ENCODE results near the gene TRPV2.

TRPV2 gene

GRCh38 chr17:16425202-16425601 is 9.8 kb downstream of the TRPV2 start:
- Mint-ChIP-seq H3K4me1 (ENCODE audit: low read depth) (peaks cover 9% of the 10 kb centered on the region), H3K4me3 (no peak overlapping the region), H3K36me3 (peaks cover 2% of the 10 kb centered on the region), H3K9me3 (ENCODE audit: low read depth) (no peaks in the 10 kb centered on the region), H3K27ac (no peak overlapping the region), H3K27me3 (no peaks in the 10 kb centered on the region)

- Mint-ChIP-seq H3K27ac (no peak overlapping the region), H3K36me3 (peaks cover under 1% of the 10 kb centered on the region), H3K9me3 (ENCODE audit: low read depth) (no peaks in the 10 kb centered on the region), H3K27me3 (no peaks in the 10 kb centered on the region), H3K4me3 (no peak overlapping the region), H3K4me1 (ENCODE audit: low read depth) (peaks cover under 1% of the 10 kb centered on the region)
These were observed 10.6 kb downstream of the TRPV2 start for GRCh38 chr17:16425698-16426659.

- Mint-ChIP-seq H3K27ac (no peak overlapping the region), H3K36me3 (no peaks in the 10 kb centered on the region), H3K4me3 (no peak overlapping the region), H3K4me1 (ENCODE audit: low read depth) (no peaks in the 10 kb centered on the region), H3K9me3 (ENCODE audit: low read depth) (no peaks in the 10 kb centered on the region), H3K27me3 (no peaks in the 10 kb centered on the region)
These were observed 11.6 kb downstream of the TRPV2 start for GRCh38 chr17:16427020-16427419.

GRCh38 chr17:16428098-16428882 is 12.9 kb downstream of the TRPV2 start:
- peak overlapping the region; percentile 61 for H3K27ac Mint-ChIP-seq
- H3K4me3 Mint-ChIP-seq: no peak overlapping the region
- no peaks in the 10 kb centered on the region for H3K36me3 Mint-ChIP-seq
- H3K27me3 Mint-ChIP-seq: no peaks in the 10 kb centered on the region
- no peaks in the 10 kb centered on the region for H3K9me3 Mint-ChIP-seq (ENCODE audit: low read depth)
- H3K4me1 Mint-ChIP-seq (ENCODE audit: low read depth): no peaks in the 10 kb centered on the region

DNA sequence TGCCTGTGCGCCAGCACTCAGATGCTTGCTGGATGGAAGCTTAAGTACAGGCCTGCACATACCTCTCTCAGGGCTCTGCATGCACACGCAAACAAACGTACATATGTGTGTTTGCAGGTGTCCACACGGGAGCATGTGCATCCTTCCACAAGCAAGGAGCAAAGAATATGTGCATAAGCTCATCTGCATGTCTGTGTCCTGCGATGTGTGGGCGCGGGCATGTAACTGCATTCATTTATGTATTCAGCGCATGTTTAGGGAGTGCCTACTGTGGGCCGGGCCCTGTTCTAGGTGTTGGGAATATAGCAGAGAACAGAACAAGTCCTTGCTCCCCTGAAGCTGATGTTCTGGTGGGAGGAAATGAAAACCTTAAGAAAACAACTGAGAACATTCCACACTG is 13.7 kb downstream of the TRPV2 start:
- Mint-ChIP-seq H3K27me3 (no peaks in the 10 kb centered on the region), H3K27ac (peak overlapping the region; percentile 61), H3K36me3 (no peaks in the 10 kb centered on the region), H3K9me3 (ENCODE audit: low read depth) (no peaks in the 10 kb centered on the region), H3K4me3 (no peak overlapping the region), H3K4me1 (ENCODE audit: low read depth) (no peaks in the 10 kb centered on the region)

- no peaks in the 10 kb centered on the region for H3K36me3 Mint-ChIP-seq
- no peaks in the 10 kb centered on the region for H3K27me3 Mint-ChIP-seq
- H3K4me3 Mint-ChIP-seq: no peak overlapping the region
- no peaks in the 10 kb centered on the region for H3K9me3 Mint-ChIP-seq (ENCODE audit: low read depth)
- peak overlapping the region; percentile 1 for H3K27ac Mint-ChIP-seq
- H3K4me1 Mint-ChIP-seq (ENCODE audit: low read depth): peaks cover under 1% of the 10 kb centered on the region
These were observed 15.3 kb downstream of the TRPV2 start for GRCh38 chr17:16430650-16431049.

DNA sequence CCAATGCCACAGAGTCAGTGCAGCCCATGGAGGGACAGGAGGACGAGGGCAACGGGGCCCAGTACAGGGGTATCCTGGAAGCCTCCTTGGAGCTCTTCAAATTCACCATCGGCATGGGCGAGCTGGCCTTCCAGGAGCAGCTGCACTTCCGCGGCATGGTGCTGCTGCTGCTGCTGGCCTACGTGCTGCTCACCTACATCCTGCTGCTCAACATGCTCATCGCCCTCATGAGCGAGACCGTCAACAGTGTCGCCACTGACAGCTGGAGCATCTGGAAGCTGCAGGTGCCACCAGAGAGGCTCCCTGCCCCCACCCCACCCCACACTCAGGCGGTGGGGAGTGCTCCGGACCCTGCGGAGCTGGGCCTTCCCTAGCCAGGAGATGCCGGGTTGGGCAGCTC is 16.6 kb downstream of the TRPV2 start:
- Mint-ChIP-seq H3K36me3 (no peaks in the 10 kb centered on the region), H3K9me3 (ENCODE audit: low read depth) (no peaks in the 10 kb centered on the region), H3K27me3 (no peaks in the 10 kb centered on the region), H3K27ac (no peak overlapping the region), H3K4me3 (no peak overlapping the region), H3K4me1 (ENCODE audit: low read depth) (peaks cover 3% of the 10 kb centered on the region)

DNA sequence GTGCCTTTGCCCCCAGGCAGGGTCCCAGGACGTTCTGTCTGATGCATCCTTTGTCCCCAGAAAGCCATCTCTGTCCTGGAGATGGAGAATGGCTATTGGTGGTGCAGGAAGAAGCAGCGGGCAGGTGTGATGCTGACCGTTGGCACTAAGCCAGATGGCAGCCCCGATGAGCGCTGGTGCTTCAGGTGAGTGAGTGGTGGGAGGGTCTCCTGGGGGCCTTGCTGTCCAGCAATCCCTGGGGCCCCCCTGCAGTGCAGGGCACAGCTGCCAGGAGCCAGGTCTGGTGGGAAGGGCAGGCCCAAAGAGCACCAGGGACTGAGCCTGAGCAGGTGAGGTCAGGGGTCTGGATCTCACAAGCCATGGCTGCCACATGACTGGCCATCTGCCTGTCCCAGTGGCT is 18.1 kb downstream of the TRPV2 start:
- no peak overlapping the region for H3K27ac Mint-ChIP-seq
- H3K9me3 Mint-ChIP-seq (ENCODE audit: low read depth): no peaks in the 10 kb centered on the region
- no peaks in the 10 kb centered on the region for H3K36me3 Mint-ChIP-seq
- no peaks in the 10 kb centered on the region for H3K27me3 Mint-ChIP-seq
- peaks cover 12% of the 10 kb centered on the region for H3K4me1 Mint-ChIP-seq (ENCODE audit: low read depth)
- H3K4me3 Mint-ChIP-seq: no peak overlapping the region

GRCh38 chr17:16434662-16435061 is 19.3 kb downstream of the TRPV2 start:
- no peak overlapping the region for H3K4me3 Mint-ChIP-seq
- no peaks in the 10 kb centered on the region for H3K9me3 Mint-ChIP-seq (ENCODE audit: low read depth)
- peaks cover 12% of the 10 kb centered on the region for H3K4me1 Mint-ChIP-seq (ENCODE audit: low read depth)
- no peak overlapping the region for H3K27ac Mint-ChIP-seq
- no peaks in the 10 kb centered on the region for H3K27me3 Mint-ChIP-seq
- peaks cover 5% of the 10 kb centered on the region for H3K36me3 Mint-ChIP-seq

DNA sequence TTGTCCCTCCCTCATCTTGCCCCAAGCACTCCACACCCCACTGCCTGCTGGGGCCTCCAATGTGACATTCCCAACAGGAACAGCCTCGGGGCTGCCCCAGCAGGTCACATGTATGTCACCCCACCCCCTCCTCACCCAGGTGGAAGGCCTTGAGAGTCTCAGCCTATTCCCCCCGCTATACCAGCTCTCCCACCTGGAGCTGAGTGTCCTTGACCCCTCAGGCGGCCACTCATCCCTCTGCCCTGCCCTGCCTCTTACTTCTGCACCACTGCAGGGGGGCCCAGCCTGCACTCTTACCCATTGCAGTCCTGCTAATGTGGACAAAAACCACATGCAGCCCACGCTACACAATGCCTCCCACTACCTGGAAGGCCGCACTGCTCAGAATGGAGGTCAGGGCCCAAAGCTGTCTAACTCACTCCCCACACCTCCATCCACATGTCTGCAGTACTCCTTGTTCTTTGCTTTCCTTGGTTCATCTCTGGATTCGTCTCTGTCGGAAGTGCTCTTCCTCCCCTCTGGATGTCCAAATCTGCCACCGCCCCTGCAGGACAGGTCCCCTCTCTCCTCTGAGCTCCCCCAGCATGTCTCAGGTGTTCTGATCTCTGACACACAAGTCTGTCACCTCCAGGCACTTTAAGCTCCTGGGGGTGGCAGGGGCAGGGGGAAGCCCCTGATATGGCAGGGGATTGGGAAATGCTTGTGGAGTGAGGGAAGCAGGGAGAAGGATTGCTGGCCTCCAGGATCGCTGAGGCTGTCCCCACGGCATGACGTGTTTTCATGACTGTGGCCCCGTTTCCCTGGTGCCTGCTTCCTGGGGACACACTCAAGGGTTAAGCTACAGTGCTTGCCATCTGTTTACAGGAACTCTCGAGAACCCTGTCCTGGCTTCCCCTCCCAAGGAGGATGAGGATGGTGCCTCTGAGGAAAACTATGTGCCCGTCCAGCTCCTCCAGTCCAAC is 20.8 kb downstream of the TRPV2 start:
- no peaks in the 10 kb centered on the region for H3K27me3 Mint-ChIP-seq
- H3K27ac Mint-ChIP-seq: peak overlapping the region; percentile 68
- H3K4me3 Mint-ChIP-seq: no peak overlapping the region
- no peaks in the 10 kb centered on the region for H3K9me3 Mint-ChIP-seq (ENCODE audit: low read depth)
- H3K36me3 Mint-ChIP-seq: peaks cover 14% of the 10 kb centered on the region
- H3K4me1 Mint-ChIP-seq (ENCODE audit: low read depth): peaks cover 18% of the 10 kb centered on the region

DNA sequence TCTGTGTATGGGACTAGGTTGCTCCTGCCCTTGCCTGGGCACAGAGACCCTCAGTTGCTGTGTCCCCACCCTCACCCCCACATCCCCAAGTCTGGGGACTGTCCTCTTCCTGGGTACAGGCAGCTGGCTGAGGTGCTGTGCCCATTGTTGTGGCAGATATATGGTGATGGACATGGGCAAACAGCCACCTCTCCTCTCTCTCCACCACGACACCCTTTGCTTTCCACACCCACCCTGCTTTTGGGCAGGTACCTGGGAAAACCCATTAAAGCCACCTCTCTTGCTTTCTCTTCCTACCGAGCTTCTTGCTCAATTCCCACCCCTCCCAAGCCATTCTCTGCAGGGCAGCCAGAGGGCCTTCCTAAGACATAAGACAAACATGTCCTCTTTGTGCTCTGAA is 21.7 kb downstream of the TRPV2 start:
- no peak overlapping the region for H3K4me3 Mint-ChIP-seq
- no peaks in the 10 kb centered on the region for H3K9me3 Mint-ChIP-seq (ENCODE audit: low read depth)
- peak overlapping the region; percentile 68 for H3K27ac Mint-ChIP-seq
- H3K27me3 Mint-ChIP-seq: no peaks in the 10 kb centered on the region
- peaks cover 27% of the 10 kb centered on the region for H3K4me1 Mint-ChIP-seq (ENCODE audit: low read depth)
- H3K36me3 Mint-ChIP-seq: peaks cover 19% of the 10 kb centered on the region

DNA sequence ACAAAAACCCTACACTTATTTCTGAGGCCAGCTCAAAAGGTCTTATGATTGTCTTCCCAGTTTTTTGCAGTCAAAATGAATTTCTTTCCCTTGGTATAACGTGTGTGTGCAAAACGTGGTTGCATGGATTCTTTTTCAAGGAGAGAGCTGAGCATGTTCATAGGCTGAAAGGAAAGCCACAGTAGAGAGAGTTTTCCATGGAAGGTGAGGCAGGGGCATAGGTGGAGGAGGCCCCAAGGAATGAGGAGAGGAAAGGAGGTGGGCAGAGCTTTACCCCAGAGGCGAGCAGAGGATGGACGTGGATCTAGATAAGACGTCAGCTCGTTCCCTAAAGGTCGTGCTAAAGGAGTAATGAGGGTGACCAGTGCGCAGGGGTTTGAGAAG is 22.8 kb downstream of the TRPV2 start:
- H3K27ac Mint-ChIP-seq: peak overlapping the region; percentile 100
- H3K9me3 Mint-ChIP-seq (ENCODE audit: low read depth): no peaks in the 10 kb centered on the region
- peak overlapping the region; percentile 100 for H3K4me3 Mint-ChIP-seq
- H3K27me3 Mint-ChIP-seq: no peaks in the 10 kb centered on the region
- H3K36me3 Mint-ChIP-seq: peaks cover 24% of the 10 kb centered on the region
- peaks cover 36% of the 10 kb centered on the region for H3K4me1 Mint-ChIP-seq (ENCODE audit: low read depth)

- H3K27ac Mint-ChIP-seq: peak overlapping the region; percentile 100
- H3K4me1 Mint-ChIP-seq (ENCODE audit: low read depth): peaks cover 36% of the 10 kb centered on the region
- peaks cover 24% of the 10 kb centered on the region for H3K36me3 Mint-ChIP-seq
- H3K4me3 Mint-ChIP-seq: peak overlapping the region; percentile 100
- no peaks in the 10 kb centered on the region for H3K9me3 Mint-ChIP-seq (ENCODE audit: low read depth)
- no peaks in the 10 kb centered on the region for H3K27me3 Mint-ChIP-seq
These were observed 23.4 kb downstream of the TRPV2 start for GRCh38 chr17:16438557-16439302.

- H3K27me3 Mint-ChIP-seq: no peaks in the 10 kb centered on the region
- H3K4me3 Mint-ChIP-seq: peak overlapping the region; percentile 100
- peaks cover 24% of the 10 kb centered on the region for H3K36me3 Mint-ChIP-seq
- H3K9me3 Mint-ChIP-seq (ENCODE audit: low read depth): no peaks in the 10 kb centered on the region
- peaks cover 39% of the 10 kb centered on the region for H3K4me1 Mint-ChIP-seq (ENCODE audit: low read depth)
- H3K27ac Mint-ChIP-seq: peak overlapping the region; percentile 100
These were observed 24.0 kb downstream of the TRPV2 start for GRCh38 chr17:16439303-16439791.

Measured in activated naive CD8-positive, alpha-beta T cell (primary cell).